ENCODE results near the gene FRMD4A.

The FRMD4A gene

GRCh38 chr10:14345262-14345661 lies 14.5 kb upstream of the FRMD4A start:
- H3K4me3 ChIP-seq (ENCODE audit: low read length), result no peak overlapping the region
- no peak for TF ChIP-seq CTCF (IDR thresholded peaks at IDR 0.05; ENCODE audit: insufficient read depth, low read depth, low read length, missing control alignments)
- DNase-seq (ENCODE audit: low read depth), result no peak

- no peak for DNase-seq (ENCODE audit: low read depth)
- no peak overlapping the region for H3K4me3 ChIP-seq (ENCODE audit: low read length)
- no peak for TF ChIP-seq CTCF (IDR thresholded peaks at IDR 0.05; ENCODE audit: insufficient read depth, low read depth, low read length, missing control alignments)
These were observed 9.5 kb upstream of the FRMD4A start for GRCh38 chr10:14340051-14340744.

GRCh38 chr10:14336736-14337135 lies 6.0 kb upstream of the FRMD4A start:
- TF ChIP-seq CTCF (IDR thresholded peaks at IDR 0.05; ENCODE audit: insufficient read depth, low read depth, low read length, missing control alignments), result no peak
- DNase-seq (ENCODE audit: low read depth), result no peak
- H3K4me3 ChIP-seq (ENCODE audit: low read length), result no peak overlapping the region

- no peak for DNase-seq (ENCODE audit: low read depth)
- H3K4me3 ChIP-seq (ENCODE audit: low read length), result no peak overlapping the region
- TF ChIP-seq CTCF (IDR thresholded peaks at IDR 0.05; ENCODE audit: insufficient read depth, low read depth, low read length, missing control alignments), result no peak
These were observed 4.0 kb upstream of the FRMD4A start for GRCh38 chr10:14334771-14335170.

- H3K4me3 ChIP-seq (ENCODE audit: low read length), result no peak overlapping the region
- no peak for DNase-seq (ENCODE audit: low read depth)
- TF ChIP-seq CTCF (IDR thresholded peaks at IDR 0.05; ENCODE audit: insufficient read depth, low read depth, low read length, missing control alignments), result no peak
These were observed 2.9 kb upstream of the FRMD4A start for GRCh38 chr10:14333606-14334005.

- no peak for DNase-seq (ENCODE audit: low read depth)
- no peak overlapping the region for H3K4me3 ChIP-seq (ENCODE audit: low read length)
- TF ChIP-seq CTCF (IDR thresholded peaks at IDR 0.05; ENCODE audit: insufficient read depth, low read depth, low read length, missing control alignments), result no peak
These were observed 2.2 kb upstream of the FRMD4A start for GRCh38 chr10:14332903-14333302.

- DNase-seq (ENCODE audit: low read depth), result no peak
- no peak overlapping the region for H3K4me3 ChIP-seq (ENCODE audit: low read length)
- TF ChIP-seq CTCF (IDR thresholded peaks at IDR 0.05; ENCODE audit: insufficient read depth, low read depth, low read length, missing control alignments), result no peak
These were observed 964 bp downstream of the FRMD4A start for GRCh38 chr10:14329746-14330173.

All from epithelial cell of esophagus (primary cell).